Activated T-cell treated with anti-CD3 and anti-CD28 coated beads for 24 hours (primary cell): Measurements from ENCODE around the gene FAM110D.

Source experiments
- DNase-seq: peaks from one replicate; pipeline ENCODE4 v3.0.0-alpha.2; 2020; ENCODE audit warnings: low read depth

FAM110D gene

GRCh38 chr1:26129778-26130177, 29.1 kb upstream of the FAM110D start:
- no peak for DNase-seq

DNA sequence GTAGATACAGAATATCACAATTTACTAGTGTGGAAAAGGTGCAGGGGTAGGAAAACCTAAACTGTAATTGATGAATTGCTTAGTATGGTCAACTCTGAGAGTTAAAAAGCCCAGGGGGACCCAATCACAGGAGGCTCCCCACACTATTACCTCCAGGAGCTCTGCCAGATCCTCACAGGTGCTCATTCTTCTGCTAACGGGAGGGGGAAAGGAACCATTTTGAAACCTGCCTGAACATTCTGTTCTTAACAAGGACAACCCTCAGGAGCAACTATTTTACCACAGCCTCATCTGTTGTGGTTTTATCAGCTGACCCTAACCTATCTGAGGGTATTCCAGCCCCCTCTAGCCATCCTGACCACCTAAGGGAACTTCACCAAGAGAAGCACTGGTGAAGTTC, 28.2 kb upstream of the FAM110D start:
- no peak for DNase-seq

GRCh38 chr1:26132128-26132833, 26.6 kb upstream of the FAM110D start:
- no peak for DNase-seq

GRCh38 chr1:26132834-26133167, 26.1 kb upstream of the FAM110D start:
- no peak for DNase-seq

DNA sequence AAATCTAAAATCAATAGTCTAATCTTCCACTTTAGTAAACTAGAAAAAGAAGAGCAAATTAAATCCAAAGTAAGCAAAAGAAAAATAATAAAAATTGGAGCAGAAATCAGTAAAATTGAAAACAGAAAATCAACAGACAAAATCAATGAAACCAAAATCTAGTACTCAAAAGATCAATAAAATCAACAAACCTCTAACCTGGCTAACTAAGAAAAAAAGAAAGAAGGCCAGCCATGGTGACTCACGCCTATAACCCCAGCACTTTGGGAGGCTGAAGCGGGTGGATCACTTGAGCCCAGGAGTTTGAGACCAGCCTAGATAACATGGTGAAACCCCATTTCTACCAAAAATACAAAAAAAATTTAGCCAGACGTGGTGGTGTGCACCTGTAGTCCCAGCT, 24.4 kb upstream of the FAM110D start:
- no peak for DNase-seq

DNA sequence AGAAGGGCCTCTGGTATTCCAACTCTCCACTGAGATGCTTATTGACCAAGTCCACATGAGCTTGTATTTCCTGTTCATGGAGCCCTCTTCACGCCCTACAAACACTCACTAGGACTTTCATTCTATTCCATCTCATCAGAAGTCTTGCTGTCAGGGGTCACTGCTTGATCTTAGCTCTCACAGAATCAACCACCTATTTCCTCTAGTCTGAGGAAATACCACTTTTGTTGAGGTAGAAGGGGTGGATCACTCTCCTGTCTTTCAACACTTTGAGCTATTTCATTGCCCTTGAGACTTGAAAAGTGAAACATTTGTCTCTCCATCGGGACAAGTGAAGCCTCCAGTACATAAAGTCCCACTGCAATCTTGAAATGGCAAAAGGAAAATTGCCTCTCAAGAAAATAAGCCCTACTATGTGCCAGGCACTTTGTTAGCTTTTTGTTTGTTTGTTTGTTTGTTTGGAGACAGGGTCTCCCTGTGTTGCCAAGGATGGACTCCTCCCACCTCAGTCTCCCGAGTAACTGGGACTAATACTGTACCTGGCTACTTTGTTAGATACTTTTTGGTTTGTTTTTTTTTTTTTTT, 19.8 kb upstream of the FAM110D start:
- DNase-seq = no peak

- no peak for DNase-seq
Observed at GRCh38 chr1:26142159-26142558, 16.7 kb upstream of the FAM110D start.

GRCh38 chr1:26145041-26145959, 13.6 kb upstream of the FAM110D start:
- peak; percentile 61 for DNase-seq

- DNase-seq = no peak
Observed at GRCh38 chr1:26145960-26146294, 13.0 kb upstream of the FAM110D start.

GRCh38 chr1:26148887-26149286, 10.0 kb upstream of the FAM110D start:
- DNase-seq = no peak

DNA sequence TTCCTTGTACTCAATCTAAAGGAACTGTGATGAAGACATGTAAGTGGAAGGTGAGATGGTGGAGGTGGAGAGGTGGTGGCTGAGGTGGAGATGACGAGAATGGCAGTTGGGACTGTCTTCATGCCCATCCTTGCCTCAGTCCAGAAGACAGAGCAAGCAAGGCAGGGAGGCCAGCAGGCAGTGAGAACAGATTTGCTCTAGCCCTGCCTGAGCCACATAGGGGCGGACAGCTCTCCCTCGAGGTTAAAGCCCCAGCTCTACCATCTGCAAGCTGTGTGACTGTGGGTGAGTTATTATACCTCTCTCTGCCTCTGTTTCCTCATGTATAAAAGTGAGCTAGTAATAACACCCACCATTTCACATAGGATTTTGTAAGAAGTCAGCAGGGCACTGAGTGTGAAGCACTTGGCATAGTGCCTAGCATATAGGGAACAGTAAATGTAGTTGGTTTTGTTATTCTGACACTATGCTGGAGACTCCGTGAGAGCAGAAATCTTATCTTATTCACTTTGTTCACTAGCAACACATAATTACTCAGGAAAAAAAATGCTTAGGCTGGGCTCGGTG, 4.8 kb upstream of the FAM110D start:
- no peak for DNase-seq

DNA sequence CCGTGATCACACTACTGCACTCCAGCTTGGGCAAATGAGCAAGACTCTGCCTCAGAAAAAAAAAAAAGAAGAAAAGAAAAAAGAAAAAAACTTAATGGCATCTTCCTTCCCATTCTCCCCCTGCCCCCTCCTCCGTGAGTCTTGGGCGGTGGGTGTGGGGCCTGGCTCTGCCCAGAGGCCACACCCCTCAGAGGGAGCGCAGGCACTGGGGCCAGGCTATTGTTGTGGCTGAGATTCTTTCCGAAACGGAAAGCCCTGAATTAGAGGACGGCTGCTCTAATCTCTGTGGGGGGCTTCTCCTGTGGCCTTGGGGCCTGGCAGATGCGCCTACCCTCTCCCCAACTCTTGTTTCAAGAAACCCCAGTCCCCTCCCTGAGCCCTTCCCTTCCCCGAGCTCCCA, 4.1 kb upstream of the FAM110D start:
- no peak for DNase-seq

- DNase-seq = no peak
Observed at GRCh38 chr1:26155370-26156284, 3.3 kb upstream of the FAM110D start.

DNA sequence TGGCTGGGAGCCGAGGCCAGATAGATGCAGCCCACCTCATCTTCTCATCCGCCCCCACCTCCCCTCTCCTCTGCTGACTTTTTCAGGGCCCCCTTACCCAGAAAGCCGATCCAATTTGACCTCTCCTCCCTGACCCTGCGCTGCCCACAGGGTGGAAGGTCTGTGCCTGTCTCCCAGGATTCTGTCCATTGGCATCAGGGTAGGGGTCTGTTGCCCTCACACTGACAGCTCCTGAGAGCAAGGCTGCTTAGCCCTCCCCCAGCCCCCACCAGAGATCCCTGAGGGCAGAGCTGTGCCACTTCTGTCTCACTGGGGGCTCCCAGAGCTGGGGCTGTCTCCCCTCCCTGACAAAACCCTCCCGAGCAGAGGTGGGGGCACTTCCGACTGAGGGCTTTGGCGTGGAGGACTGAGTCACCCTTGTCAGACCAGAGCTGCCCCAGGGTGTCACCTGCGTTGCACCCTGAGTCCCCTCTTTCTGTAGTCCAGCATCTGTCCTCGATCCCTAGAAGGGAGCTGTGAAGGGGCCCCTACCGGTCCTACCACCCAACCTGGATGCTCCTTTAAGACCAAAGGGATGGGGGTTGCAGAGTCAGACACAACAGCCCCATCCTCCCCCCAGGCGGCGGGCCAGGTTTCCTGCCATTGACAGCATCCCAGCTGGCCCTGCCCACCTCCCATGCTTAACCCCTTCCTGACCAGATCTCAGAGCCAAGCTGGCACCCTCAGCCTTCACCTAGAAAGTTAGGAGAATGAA, 2.4 kb upstream of the FAM110D start:
- no peak for DNase-seq

DNA sequence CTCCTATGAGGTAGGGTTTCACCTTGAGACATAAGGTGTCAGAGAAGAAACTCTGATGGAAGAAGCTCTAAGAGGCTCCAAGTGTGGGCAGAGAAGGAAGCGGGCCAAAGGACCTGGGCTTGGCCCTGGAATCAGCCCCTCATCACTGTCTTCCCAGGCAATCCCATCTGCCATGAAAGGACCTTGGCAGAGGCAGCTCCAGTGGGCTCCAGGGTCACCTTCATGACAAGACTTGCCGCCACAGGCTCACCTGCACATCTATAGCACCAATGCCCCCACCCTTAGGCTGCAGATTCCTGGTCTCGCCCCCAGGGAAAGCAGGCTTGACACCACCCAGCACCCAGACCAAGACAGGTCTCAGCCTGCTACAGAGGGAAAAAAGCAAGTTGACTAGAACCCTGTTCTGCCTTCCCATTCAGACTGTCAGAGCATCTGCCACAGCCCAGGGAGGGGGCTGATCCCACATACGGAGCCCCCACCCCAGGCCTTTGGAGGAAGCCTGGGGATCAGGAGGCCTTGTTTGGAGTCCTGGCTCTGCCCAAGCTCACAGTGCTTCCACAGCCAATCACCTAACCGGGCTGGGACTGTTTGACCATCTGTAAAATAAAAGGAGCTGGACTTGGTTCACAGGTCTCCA, 490 bp upstream of the FAM110D start:
- no peak for DNase-seq

DNA sequence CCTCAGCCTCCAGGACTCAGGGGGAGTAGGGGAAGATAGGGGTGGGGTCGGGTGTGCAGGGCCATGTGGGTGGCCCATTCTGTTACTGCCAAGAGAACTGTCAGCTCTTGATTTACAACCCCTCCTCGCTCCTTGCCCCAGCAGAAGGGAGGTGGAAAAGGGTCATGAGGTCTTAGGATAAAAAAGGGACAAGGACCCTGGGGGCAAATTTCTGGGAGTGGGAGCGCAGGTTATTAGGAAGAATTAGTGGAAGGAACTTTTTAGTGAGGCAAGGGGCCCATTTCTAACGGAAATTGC, 812 bp downstream of the FAM110D start:
- no peak for DNase-seq

DNA sequence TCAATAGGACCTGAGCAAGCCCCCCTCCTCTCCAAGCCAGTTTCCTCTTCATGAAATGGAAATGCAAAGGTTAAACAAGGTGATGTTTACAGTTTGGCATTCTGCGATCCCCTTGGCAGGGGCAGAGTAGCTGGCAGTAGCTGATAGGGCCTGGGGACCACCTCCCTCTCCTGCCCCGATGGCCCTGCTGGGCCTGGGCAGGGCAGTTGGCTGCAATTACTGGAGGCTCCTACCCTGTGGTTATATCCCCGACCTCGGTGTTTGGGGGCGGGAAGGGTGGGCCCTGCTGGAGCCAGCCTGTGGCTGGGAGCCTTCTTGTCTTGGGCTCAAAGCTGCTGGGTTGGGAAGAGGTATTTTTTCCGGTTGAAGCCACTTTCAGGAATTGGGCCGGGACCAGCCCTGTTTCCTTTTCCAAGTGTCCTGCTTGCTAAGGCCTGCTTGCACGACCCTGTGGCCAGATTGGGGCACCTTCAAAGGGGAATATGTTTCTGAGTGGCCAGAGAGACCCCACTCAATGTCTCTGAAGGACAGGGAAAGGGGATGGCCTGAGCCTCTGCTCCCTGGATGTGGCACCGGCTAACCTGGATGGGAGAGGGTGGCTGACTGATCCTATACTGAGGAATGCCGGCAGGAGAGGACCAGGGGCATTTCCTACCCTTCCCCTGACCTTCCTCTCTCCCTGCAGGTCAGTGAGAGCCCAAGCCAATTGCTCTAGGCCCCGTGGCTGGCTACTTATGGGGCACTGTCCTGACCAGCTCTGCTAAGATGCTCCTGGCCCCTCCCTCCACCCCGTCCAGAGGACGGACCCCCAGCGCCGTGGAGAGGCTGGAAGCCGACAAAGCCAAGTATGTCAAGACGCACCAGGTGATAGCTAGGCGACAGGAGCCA, 1.9 kb downstream of the FAM110D start:
- DNase-seq = no peak

DNA sequence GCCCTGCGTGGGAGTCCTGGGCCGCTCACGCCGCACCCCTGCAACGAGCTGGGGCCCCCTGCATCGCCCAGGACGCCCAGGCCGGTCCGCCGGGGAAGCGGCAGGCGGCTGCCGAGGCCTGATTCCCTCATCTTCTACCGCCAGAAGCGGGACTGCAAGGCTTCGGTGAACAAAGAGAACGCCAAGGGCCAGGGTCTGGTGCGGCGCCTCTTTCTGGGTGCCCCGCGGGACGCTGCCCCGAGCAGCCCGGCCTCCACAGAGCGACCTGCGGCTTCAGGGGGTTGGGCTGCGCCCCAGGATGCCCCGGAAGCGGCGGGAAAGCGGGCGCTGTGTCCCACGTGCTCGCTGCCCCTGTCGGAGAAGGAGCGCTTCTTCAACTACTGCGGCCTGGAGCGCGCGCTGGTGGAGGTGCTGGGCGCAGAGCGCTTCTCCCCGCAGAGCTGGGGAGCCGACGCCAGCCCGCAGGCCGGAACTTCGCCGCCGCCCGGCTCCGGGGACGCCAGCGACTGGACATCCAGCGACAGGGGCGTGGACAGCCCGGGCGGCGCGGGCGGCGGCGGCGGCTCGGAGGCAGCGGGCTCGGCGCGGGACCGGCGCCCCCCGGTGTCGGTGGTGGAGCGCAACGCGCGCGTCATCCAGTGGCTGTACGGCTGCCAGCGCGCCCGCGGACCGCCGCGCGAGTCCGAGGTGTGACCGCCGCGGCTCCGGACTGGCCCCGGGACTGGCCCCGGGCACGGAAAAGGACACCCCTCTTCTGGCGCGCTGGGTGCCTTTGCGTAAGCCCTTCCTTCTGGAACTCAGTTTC, 2.7 kb downstream of the FAM110D start:
- peak; percentile 32 for DNase-seq

DNA sequence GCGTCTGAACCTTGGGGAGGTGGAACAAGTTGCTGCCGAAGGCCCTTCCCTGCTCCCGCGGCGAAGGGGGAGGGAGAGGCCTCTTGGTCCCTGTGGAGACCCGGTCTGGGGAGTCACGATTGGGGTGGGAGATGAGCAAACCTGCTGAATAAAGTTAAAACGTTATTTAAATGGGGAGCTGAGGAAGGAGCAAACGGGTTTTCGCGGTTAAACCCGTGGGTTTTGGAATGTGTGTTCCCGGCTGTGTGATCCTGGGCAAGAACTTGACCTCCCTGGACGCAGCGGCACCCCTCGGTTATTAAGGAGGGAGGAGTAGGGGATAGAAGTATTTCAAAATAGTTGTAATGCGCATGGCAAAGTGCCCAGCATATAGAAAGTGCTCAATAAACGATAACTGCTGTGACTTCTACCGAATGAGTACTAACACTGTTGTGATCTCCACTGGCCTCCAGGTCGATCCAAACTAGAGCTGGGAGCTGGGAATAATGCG, 3.4 kb downstream of the FAM110D start:
- DNase-seq = no peak
